T-helper 2 cell treated with Interferon-gamma antibody and Interleukin-4, amounts not matched to agents 100 ng/mL and 5 ng/mL, for 36 hours (primary cell): ENCODE results near the gene TINAGL1. TPM values are rescaled to one million over a fixed set of nuclear protein-coding genes. Genes with fewer than 3 reads are reported as not detected.

Experiments
- intact Hi-C: fragments of 100-400 bp; cut with micrococcal nuclease; formaldehyde crosslinking; loops from one replicate; pipeline ENCODE4 v1.15.1; 2023
- total RNA-seq: library from RNA; stranded (reverse); gene quantifications from 2 replicates; pipeline ENCODE4 v1.2.3, GENCODE V29; 2022

The TINAGL1 gene
- total RNA-seq, 1 donor from 2014 or later, result not detected

DNA sequence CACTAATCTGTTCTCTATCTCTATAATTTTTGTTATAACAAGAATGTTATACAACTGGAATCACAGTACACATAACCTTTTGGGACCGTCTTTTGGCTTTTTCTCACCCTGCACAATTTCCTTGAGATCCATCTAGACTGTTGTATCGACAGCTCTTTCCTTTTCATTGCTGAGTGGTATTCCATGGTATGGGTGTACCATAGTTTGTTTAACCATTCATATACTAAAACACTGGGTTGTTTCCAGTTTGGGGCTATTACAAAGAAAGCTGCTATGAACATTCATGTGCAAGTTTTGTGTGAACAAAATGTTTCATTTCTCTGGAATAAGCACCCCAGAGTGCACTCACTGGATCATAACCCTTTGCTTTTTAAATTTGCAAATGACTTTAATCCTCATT, 25.8 kb downstream of the TINAGL1 start:
- intact Hi-C loops, result no loop called here

DNA sequence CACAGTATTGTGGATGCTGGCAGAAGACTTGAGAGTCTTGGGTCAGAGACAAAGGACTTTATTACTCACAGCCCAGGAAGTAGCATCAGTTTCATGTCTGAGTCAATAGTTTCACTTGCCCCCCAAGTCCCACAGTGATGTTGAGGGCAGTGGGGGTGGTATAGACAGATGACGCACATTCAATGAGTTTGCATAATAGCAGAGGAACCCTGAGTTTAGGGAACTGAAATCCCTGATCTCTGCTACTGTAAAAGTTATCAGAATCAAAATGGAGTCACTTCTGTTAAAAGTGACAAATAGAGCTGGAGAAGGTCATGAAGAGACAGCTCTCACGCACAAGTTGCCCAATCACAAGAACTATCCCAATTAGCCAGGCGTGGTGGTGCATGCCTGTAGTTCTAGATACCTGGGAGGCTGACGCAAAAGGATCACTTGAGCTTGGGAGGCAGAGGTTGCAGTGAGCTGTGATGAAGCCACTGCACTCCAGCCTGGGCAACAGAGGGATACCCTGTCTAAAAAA, 29.7 kb downstream of the TINAGL1 start:
- intact Hi-C loops, result no loop called here

DNA sequence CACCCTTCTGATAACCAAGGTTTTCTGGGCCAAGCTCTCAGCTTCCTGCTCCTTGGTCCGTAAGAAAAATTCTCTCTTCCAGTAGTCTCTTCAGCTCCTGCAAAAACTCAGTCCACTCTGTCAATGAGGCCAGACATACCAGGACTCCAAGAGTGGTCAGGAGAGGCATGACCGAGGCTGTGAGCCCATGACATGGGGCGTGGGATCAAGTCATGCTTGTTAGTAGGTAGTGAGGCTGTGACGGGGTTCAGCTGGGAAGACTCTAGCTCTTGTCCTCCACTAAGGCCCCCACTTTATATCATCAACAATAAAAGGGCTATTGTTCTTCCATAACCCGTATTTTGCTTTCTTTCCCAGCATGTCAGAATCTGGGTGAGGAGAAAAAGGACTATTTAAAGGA, 31.0 kb downstream of the TINAGL1 start:
- intact Hi-C loops, result no loop called here

DNA sequence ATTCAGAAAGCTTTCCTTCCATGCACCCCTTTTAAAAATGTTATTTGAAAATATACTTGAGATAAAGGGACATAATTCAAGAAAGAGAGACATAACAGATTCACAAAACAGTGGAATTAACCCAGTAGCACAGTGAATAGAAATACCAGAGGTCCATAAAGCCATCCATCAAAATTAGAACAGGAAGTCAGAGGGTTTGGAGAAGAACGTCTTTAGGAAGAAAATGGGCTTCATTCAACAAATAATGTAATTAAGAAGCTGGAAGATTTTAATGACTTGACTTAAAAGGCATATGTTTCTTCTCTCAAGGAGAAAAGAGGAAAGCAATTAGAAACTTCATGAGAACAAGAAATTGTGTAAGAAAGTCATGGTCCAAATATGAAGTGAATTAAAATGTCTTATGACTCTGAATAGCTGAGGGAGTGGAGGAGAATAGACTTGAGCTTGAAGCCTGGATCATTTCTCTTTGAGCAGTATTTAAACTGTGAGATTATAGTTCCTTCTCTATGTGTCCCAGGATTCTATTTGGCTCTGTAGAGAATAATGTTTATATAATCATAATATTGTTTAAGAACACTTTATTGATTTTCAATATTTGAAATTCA, 33.3 kb downstream of the TINAGL1 start:
- intact Hi-C loops, result no loop called here

DNA sequence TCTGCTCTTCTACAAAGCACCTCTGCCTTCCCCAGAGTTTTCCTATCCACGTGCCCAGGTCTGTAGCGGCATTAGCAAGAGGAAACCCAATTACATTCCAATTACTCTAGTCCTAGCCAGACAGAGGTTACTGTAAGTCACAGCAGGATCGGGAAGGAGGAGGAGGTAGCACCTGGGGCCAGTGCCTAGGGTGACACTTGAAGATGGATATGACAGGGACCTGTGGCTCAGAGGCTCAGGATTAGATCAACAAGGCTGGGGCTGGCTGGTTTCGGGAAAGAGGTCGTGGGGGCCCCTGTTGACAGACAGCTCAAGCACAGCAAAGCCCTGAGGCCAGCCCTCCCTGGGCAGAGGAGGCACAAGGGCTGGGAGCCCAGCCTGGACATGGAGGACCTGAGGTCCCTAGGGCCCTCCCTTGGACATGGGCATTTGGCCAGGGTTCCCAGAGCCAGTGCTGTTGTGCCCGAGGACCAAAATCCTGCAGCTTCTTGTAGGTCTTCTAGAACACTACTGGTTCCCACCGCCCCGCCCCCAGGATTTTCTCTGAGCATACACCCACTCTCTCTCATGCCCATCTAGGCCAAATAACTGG, 38.2 kb downstream of the TINAGL1 start:
- intact Hi-C loops, result no loop called here

DNA sequence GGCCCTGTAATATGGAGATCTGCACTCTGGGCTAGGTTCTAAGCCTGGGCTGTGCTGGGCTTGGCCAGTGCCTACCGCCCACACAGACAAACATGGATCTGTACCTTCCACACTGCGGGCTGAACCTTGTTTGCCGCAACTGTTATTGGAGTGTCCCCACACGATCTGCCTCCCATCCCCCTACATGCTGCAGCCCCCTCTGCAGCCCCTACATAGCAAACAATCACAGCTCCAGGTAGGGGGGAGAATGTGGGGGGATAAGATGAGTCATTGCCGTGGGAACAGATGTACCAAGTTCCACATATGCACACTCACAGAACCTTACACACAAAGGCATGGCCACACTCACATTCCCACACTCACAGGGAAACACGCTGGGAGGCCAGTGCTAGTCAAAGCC, 39.1 kb downstream of the TINAGL1 start:
- intact Hi-C loops, result no loop called here

DNA sequence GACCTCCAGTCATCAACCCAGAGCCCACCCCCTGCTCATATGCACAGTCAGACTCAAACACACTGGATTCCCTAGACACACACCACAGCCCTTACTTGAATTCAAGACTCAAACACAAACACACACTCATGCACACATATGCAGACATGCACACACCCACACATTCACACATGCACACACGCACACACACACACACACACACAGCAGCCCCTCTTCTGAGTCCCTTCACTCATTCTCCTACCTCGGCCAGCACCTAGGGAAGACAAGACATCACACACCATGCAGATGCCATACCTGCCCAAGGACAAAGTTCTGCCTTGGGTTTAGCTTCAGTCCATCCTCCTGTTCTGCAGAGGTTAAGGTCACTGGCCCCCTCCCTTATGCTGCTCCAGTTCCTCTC, 39.6 kb downstream of the TINAGL1 start:
- intact Hi-C loops, result no loop called here

DNA sequence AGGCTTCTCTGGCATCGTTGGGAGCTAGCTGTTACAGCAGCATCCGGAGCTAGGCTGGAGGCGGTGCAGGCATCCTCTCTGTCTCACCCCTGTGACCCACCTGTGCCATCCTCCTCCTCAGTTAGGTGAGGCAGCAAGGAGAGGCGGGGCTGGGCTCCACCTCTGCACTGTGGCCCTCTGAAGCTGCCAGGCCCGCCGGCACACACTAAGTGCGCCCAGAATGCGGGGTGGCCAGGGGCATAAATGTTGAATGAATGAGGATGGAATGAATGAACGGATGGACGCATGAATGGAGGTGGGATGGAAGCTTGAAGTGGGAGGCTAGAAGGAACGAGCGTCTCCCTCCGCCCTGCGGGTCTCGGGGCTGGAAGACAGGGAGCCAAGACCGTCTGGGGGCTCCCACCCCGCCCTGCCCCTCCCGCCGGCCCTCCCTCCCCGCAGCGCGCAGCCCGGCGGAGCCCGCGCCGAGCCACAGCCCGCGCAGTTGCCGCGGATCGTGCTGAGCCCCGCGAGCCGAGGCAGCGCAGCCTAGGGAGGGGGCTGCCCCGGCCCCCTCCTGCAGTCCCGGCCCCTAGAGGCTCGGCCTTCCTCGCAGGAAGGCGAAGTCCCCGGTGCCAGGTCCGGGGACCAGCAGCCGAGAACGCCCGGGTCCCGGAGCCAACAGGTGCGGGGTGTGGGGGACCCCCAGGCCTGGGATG, 41.1 kb downstream of the TINAGL1 start, which contains the start of gene HCRTR1:
TSS of gene HCRTR1 (plus strand) at position 472 of the 698 bp plus-strand sequence. CDS start 1,504 bp downstream, outside the sequence.
- intact Hi-C loops, result no loop called here

DNA sequence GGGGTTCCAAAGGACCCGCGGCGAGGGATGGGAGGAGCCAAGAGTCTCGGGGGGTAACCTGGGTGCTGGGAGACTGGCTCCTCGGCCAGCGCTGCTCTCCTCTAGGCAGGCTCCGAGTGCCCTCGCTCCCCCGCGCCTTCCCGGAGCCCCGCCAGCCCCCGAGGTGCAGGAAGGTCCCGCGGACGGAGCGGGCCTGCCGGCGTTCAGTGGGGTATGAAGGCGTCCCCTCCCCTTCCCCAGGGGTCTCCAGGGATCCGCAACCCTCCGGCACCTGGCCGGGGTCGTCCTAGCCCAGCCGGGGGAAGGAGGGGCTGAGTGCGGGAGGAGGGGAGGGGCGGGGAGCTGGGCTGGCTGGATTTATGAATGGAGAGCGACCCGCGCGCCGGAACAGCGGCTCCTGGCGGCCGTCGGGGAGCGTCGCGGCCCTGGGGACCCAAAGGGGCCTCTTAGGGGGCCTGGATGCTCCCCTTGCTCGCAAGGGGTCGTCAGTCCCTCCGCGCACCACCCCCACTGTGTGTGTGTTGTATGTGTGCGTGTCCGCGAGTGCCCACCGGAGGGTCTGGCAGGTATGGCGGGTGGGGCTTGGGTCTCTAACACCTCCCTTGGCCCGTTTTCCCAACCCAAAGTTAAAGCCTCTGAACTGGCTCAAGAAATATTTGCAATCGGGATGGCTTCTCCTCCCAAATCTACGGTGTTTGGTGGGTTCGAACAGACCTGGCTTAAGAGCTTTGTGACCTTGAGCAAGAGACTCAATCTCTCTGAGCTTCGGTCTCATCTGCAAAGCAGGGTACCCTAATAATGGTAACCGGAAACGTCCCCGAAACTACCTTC, 41.8 kb downstream of the TINAGL1 start:
- intact Hi-C loops, result loop anchor here (2.0 kb wide), 1 partner anchor 53 kb away; no protein-coding TSS in a partner anchor

DNA sequence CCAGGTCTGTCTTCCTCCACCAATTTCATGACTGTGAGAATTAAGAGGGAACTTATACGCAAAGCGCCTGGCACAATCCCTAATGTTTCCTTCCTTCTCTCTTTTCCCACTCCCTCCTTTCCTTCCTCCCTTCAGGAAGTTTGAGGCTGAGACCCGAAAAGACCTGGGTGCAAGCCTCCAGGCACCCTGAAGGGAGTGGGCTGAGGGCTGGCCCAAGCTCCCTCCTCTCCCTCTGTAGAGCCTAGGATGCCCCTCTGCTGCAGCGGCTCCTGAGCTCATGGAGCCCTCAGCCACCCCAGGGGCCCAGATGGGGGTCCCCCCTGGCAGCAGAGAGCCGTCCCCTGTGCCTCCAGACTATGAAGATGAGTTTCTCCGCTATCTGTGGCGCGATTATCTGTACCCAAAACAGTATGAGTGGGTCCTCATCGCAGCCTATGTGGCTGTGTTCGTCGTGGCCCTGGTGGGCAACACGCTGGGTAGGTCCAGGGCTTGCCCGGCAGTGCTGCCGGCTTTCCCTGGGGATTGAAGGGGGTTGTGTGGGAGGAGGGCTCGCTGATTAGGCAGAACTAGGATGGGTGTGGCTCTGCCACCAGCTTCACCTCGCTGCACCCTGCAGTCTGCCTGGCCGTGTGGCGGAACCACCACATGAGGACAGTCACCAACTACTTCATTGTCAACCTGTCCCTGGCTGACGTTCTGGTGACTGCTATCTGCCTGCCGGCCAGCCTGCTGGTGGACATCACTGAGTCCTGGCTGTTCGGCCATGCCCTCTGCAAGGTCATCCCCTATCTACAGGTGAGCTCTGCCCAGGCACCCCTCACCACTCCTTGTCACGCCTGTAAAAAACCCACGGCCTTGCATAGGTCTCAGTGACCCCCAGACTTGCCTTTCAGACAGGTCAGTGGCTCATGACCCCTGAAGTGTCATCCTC, 42.9 kb downstream of the TINAGL1 start:
- intact Hi-C loops, result loop anchor here (2.0 kb wide), 1 partner anchor 54 kb away; no protein-coding TSS in a partner anchor

DNA sequence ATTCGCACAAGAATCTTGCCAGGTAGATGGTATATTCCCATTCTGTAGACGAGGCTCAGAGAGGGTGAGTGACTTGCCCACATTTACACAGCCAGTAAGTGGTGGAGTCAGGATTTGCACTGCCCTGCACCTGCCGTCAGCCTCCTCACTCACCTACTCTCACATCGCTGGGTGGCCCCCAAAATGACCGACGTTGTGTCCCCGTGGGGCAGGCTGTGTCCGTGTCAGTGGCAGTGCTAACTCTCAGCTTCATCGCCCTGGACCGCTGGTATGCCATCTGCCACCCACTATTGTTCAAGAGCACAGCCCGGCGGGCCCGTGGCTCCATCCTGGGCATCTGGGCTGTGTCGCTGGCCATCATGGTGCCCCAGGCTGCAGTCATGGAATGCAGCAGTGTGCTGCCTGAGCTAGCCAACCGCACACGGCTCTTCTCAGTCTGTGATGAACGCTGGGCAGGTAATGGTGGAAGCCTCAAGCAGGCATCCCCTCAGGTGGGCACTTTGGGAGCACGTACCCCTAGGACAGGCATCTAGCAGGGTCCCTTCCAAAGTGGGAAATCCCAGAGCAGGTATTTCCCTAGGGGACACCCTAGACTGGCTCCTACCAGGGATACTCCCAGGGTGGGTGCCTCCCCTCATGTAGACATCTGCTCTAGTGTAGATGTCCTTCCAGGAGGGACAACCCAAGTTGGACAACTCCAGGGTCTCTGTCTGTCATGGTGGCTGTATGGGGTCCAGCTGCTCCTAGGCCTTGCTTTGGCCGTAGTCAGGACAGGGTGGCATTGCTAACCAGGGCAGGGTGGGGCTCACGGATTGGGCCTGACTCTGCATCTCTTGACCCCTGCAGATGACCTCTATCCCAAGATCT, 44.5 kb downstream of the TINAGL1 start:
- intact Hi-C loops, result no loop called here

DNA sequence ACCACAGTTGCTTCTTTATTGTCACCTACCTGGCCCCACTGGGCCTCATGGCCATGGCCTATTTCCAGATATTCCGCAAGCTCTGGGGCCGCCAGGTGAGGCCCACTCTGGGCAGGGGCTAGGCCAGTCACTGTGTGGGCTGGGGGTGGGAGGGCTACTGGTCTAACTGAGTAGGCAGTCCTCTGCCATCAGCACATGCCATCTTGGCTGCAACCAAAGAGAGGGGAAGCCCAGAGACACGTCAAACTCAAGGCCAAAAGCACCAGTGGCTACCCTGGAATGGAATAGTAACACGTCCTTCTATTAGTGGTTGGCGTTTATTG, 45.1 kb downstream of the TINAGL1 start:
- intact Hi-C loops, result no loop called here

DNA sequence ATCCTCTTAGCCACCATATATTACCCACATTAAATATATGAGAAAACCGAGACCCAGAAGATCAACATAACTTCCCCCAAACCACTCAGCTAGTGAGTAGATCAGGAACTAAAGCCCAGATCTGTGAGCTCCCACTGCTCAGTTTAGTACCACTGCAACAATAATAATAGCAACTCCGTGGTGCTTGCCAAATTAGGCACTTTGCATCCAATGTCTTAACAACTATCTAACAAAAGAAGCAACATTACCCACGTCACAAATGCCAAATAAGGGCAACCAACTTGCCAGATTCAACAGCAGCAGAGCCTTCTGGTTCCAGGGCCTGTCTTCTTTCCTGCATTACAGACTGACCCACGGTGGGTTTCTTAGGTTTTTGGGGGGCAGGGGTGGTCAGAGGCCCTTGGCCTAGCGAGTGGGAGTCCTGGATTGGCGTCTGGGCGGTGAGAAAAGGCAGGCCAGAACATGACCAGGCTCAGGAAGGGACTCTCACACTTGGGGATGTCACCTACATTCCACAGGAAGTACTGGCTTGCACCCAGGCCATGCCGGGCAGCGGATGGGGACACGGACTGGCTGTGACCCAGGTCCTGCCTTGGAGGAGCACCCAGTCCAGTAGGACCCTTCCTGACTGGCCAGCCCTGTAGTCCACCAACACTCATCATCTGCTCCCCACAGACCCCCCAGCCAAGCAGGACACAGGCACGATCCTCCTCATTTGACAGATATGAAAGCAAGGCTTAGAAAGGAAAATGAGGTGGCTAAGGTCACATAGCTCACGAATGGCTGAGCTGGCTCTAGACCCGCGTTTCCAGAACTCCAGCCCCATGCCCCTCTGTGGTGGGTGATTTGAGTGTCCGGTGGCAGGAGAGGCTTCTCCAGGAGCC, 45.8 kb downstream of the TINAGL1 start:
- intact Hi-C loops, result no loop called here

DNA sequence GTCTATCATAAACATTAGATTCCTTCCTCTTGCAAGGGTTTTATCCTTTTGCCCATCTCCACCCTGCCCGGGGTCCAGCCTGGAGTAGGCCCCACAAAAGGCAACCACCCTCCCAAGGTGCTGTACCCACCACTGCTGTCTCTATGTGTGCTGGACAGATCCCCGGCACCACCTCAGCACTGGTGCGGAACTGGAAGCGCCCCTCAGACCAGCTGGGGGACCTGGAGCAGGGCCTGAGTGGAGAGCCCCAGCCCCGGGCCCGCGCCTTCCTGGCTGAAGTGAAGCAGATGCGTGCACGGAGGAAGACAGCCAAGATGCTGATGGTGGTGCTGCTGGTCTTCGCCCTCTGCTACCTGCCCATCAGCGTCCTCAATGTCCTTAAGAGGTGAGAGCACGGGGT, 47.0 kb downstream of the TINAGL1 start:
- intact Hi-C loops, result no loop called here

DNA sequence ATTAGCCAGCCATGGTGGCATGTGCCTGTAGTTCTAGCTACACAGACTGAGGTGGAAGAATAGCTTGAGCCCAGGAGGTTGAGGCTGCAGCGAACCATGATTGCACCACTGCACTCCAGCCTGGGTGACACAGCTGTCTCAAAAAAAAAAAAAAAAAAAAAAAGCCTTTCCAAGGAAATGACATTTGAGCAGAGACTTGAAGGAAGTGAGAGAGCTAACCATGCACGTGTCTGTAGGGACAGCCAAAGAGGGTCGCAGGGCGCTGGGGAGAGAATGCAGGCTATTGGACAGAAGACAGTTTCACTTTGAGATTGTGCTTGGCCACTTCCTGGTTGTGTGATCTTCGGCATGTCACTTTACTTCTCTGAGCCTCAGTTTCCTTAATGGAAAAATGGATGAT, 48.0 kb downstream of the TINAGL1 start:
- intact Hi-C loops, result no loop called here

DNA sequence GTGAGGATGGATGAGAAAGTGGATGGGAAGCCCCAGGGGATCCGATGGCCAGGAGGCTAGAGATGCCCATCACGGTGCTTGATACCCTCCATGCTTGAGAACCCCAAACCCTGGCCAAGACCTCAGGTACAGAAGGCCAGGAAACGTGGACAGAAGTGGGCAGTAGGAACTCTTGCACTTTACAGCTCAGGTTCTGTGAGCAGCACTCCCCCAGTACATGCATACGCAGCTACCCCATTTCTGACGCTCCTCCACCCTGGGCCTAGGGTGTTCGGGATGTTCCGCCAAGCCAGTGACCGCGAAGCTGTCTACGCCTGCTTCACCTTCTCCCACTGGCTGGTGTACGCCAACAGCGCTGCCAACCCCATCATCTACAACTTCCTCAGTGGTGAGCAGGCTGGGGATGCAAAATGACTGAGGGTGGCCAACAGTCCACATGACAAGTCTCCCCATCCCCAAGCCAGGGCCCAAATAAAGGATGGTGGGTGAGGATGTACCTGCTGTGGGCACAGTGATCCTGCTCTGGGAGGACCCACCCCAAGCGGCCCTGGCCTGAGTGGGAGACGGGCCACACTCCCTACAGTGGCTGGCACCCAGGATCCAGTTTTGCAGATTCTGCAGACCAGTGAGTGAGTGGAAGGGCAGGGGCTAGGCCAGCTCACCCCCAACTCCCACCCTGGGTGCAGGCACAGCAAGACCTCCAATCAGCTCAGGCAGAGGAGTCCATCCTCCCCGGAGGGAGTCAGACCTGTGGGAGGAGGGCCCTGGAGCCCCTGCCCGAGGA, 48.6 kb downstream of the TINAGL1 start:
- intact Hi-C loops, result no loop called here

DNA sequence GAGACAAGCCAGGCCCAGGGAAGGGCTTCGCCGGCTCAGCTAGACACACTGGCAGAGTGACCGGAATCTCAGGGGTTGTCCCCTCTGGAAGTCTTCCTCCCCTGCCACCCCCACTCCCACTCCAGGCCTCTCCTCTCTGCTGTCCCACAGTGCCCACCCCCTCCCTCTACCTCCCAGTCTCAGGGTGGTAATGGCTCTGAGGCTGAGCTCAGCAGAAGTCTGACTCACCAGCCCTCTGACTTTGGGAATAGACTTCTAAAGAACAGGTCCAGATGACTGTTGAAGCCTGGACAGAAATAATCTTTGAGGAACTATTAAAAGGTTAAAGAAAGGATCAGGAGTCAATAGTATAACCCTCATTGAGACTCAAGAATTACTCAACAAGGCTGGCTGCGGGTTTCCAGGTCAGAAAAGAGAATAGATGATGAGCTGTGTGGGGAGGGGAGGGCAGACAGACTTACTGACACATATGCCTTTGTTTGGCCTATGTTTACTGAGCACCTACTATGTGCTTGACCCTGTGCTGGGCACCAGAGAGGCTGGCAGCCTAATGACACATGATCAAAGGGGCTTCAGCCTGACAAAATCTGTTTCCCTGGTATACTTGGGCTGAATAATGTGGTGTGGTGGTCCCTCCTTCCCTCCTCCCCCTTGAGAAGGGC, 49.4 kb downstream of the TINAGL1 start:
- intact Hi-C loops, result no loop called here
